BLaER1 treated with 17β-estradiol and CSF1 and Interleukin-3, amounts not matched to agents 10 nM and 100 nM (cell line): ENCODE results near the gene MRPL33.
"Not testable (repeated sequence)": the region's sequence is repeated elsewhere in the genome, so short reads cannot be mapped to it uniquely, and the experiment has no call there.

Source experiments
- H3K27ac ChIP-seq, 11 experiments: shearing (Covaris generic); formaldehyde crosslinking; 2 replicates each; pipeline ENCODE4 v1.8.1; 2022
- H3K27me3 ChIP-seq, 11 experiments: shearing (Covaris generic); formaldehyde crosslinking; 2 replicates each; pipeline ENCODE4 v1.8.1; 2022
- H3K36me3 ChIP-seq, 11 experiments: shearing (Covaris generic); formaldehyde crosslinking; 2 replicates each; pipeline ENCODE4 v1.8.1; 2022
- H3K4me1 ChIP-seq, 10 experiments: shearing (Covaris generic); formaldehyde crosslinking; 2 replicates each; pipeline ENCODE4 v1.8.1; 2022
- H3K4me2 ChIP-seq, 11 experiments: shearing (Covaris generic); formaldehyde crosslinking; 2 replicates each; pipeline ENCODE4 v1.8.1; 2022
- H3K4me3 ChIP-seq, 10 experiments: shearing (Covaris generic); formaldehyde crosslinking; 2 replicates each; pipeline ENCODE4 v1.8.1; 2022
- H3K9ac ChIP-seq, 11 experiments: shearing (Covaris generic); formaldehyde crosslinking; 2 replicates each; pipeline ENCODE4 v1.8.1; 2022
- H3K9me3 ChIP-seq, 11 experiments: shearing (Covaris generic); formaldehyde crosslinking; replicated peaks in 1 of 11; 2 replicates each; pipeline ENCODE4 v1.8.1; 2022
- H4K20me1 ChIP-seq, 11 experiments: shearing (Covaris generic); formaldehyde crosslinking; 2 replicates each; pipeline ENCODE4 v1.8.1; 2022
- Cebpa-rat ChIP-seq, 11 experiments: shearing (Covaris generic); IDR thresholded peaks; 2 replicates each; pipeline ENCODE4 v1.8.1; 2022

The MRPL33 gene

GRCh38 chr2:27763907-27764267 is 7.6 kb upstream of the MRPL33 start:
- Histone ChIP-seq H3K27me3 (no peaks in the 10 kb centered on the region; a peak in 1 of 22 replicates), H3K9me3 (no peaks in the 10 kb centered on the region), H3K9ac (no peak overlapping the region), H3K27ac (peak overlapping the region in 2 of 11 experiments; percentile 1 to 10; a peak in 2 of 22 replicates), H3K36me3 (no peaks in the 10 kb centered on the region), H3K4me2 (peak overlapping the region in 4 of 11 experiments; percentile 43 to 60 (median 46); a peak in 7 of 22 replicates), H3K4me3 (no peak overlapping the region), H3K4me1 (peaks cover 0 to 50% (median 4%) of the 10 kb centered on the region in 10 experiments; a peak in 9 of 20 replicates), H4K20me1 (no peaks in the 10 kb centered on the region)
- TF ChIP-seq Cebpa-rat (IDR thresholded peaks at IDR 0.05), result no peak

DNA sequence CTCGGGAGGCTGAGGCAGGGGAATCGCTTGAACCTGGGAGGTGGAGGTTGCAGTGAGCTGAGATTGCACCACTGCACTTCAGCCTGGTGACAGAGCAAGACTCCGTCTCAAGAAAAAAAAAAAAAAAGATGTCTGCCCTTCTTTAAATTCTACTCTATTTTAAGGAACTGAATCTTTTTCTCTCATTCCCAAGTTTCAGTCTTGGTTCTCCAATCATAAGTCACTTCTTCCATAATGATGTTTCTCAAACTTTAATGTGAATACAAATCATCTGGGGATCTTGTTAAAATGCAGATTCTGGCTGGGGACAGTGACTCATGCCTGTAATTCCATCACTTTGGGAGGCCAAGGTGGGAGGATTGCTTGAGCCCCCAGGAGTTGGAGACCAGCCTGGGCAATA is 7.0 kb upstream of the MRPL33 start:
- peaks cover 0 to 50% (median 4%) of the 10 kb centered on the region in 10 experiments; a peak in 9 of 20 replicates for H3K4me1 ChIP-seq
- H3K9me3 ChIP-seq, H3K27me3 ChIP-seq, H3K36me3 ChIP-seq, H4K20me1 ChIP-seq, H3K9ac ChIP-seq, H3K4me3 ChIP-seq: not testable (repeated sequence)
- H3K27ac ChIP-seq, result peak overlapping the region in 1 of 11 experiments; percentile 10; a peak in 1 of 22 replicates
- H3K4me2 ChIP-seq, result peak overlapping the region in 4 of 11 experiments; percentile 43 to 60 (median 46); a peak in 7 of 22 replicates

GRCh38 chr2:27765621-27766286 is 5.8 kb upstream of the MRPL33 start:
- Histone ChIP-seq H3K4me2 (peak overlapping the region in 3 of 11 experiments; percentile 4 to 14 (median 10); a peak in 2 of 22 replicates), H3K27me3 (no peaks in the 10 kb centered on the region; a peak in 1 of 22 replicates), H3K4me1 (peaks cover 0 to 43% (median under 1%) of the 10 kb centered on the region in 10 experiments; a peak in 9 of 20 replicates), H3K36me3 (no peaks in the 10 kb centered on the region), H3K27ac (no peak overlapping the region; a peak in 1 of 22 replicates), H4K20me1 (no peaks in the 10 kb centered on the region), H3K9ac (no peak overlapping the region), H3K4me3 (no peak overlapping the region), H3K9me3 (peaks cover 0 to 3% (median 0%) of the 10 kb centered on the region in 11 experiments; a peak in 1 of 22 replicates)
- TF ChIP-seq Cebpa-rat (IDR thresholded peaks at IDR 0.05), result no peak

GRCh38 chr2:27766287-27766661 is 5.2 kb upstream of the MRPL33 start:
- Histone ChIP-seq H3K4me3 (no peak overlapping the region), H3K4me2 (peak overlapping the region in 2 of 11 experiments; percentile 10 to 14; a peak in 1 of 22 replicates), H3K36me3 (no peaks in the 10 kb centered on the region), H3K9me3 (peaks cover 0 to 6% (median 0%) of the 10 kb centered on the region in 11 experiments; a peak in 2 of 22 replicates), H3K4me1 (peaks cover 0 to 42% (median 4%) of the 10 kb centered on the region in 10 experiments; a peak in 12 of 20 replicates), H4K20me1 (no peaks in the 10 kb centered on the region), H3K27ac (no peak overlapping the region; a peak in 1 of 22 replicates), H3K9ac (no peak overlapping the region), H3K27me3 (no peaks in the 10 kb centered on the region; a peak in 1 of 22 replicates)
- TF ChIP-seq Cebpa-rat (IDR thresholded peaks at IDR 0.05), result no peak

- Histone ChIP-seq H3K27ac (peak overlapping the region; percentile 75 to 91 (median 84); a peak in 21 of 22 replicates), H3K36me3 (peaks cover 6 to 30% (median 22%) of the 10 kb centered on the region in 11 experiments; a peak in 20 of 22 replicates), H3K9me3 (peaks cover 0 to 7% (median 0%) of the 10 kb centered on the region in 11 experiments; a peak in 2 of 22 replicates), H3K9ac (peak overlapping the region; percentile 78 to 90 (median 84); a peak in 21 of 22 replicates), H4K20me1 (no peaks in the 10 kb centered on the region), H3K4me1 (peaks cover 23 to 50% (median 30%) of the 10 kb centered on the region in 10 experiments), H3K4me3 (peak overlapping the region; percentile 72 to 87 (median 80)), H3K27me3 (no peaks in the 10 kb centered on the region), H3K4me2 (peak overlapping the region; percentile 70 to 94 (median 85))
- no peak for TF ChIP-seq Cebpa-rat (IDR thresholded peaks at IDR 0.05)
Observed at GRCh38 chr2:27771202-27771547, 344 bp upstream of the MRPL33 start.

DNA sequence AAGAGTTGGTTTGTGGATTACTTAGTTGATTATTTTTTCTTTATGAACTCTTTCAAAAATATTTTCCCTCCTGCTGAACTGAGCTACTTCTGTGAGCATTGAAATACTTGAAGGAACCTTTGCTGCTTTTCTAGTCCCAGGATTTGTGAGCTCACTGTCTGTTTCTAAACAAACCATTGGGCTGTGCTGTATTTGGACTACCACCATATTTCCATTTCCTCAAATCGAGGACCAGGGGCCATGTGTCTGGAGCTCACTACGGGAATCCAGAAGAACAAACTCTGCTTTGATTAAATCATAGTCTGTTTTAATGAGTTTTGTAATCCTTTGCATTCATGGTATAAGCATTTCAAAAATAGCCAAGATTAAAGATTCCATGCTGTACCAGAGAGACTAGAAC is 1.3 kb downstream of the MRPL33 start:
- peaks cover 0 to 7% (median 0%) of the 10 kb centered on the region in 11 experiments; a peak in 2 of 22 replicates for H3K9me3 ChIP-seq
- no peaks in the 10 kb centered on the region for H3K27me3 ChIP-seq
- TF ChIP-seq Cebpa-rat (IDR thresholded peaks at IDR 0.05), result no peak
- H3K36me3 ChIP-seq, result peaks cover 15 to 43% (median 37%) of the 10 kb centered on the region in 11 experiments; a peak in 20 of 22 replicates
- H4K20me1 ChIP-seq, result no peaks in the 10 kb centered on the region
- peaks cover 23 to 63% (median 33%) of the 10 kb centered on the region in 10 experiments for H3K4me1 ChIP-seq
- H3K4me2 ChIP-seq, result peak overlapping the region; percentile 70 to 94 (median 85)
- peak overlapping the region; percentile 78 to 90 (median 84); a peak in 16 of 22 replicates for H3K9ac ChIP-seq
- H3K27ac ChIP-seq, result peak overlapping the region in 10 of 11 experiments; percentile 80 to 91 (median 86); a peak in 21 of 22 replicates
- peak overlapping the region; percentile 72 to 87 (median 80) for H3K4me3 ChIP-seq

- H3K4me2 ChIP-seq, result peak overlapping the region; percentile 70 to 94 (median 85)
- H3K36me3 ChIP-seq, result peaks cover 21 to 53% (median 48%) of the 10 kb centered on the region in 11 experiments; a peak in 21 of 22 replicates
- H3K27ac ChIP-seq, result peak overlapping the region; percentile 1 to 91 (median 84); a peak in 16 of 22 replicates
- peaks cover 0 to 7% (median 0%) of the 10 kb centered on the region in 11 experiments; a peak in 2 of 22 replicates for H3K9me3 ChIP-seq
- H3K4me1 ChIP-seq, result peaks cover 23 to 71% (median 37%) of the 10 kb centered on the region in 10 experiments
- H4K20me1 ChIP-seq, result peaks cover 0 to 9% (median 0%) of the 10 kb centered on the region in 11 experiments; a peak in 3 of 22 replicates
- no peaks in the 10 kb centered on the region for H3K27me3 ChIP-seq
- H3K4me3 ChIP-seq, result peak overlapping the region in 9 of 10 experiments; percentile 72 to 87 (median 78); a peak in 17 of 20 replicates
- TF ChIP-seq Cebpa-rat (IDR thresholded peaks at IDR 0.05), result no peak
- H3K9ac ChIP-seq, result peak overlapping the region in 10 of 11 experiments; percentile 24 to 90 (median 84); a peak in 18 of 22 replicates
Observed at GRCh38 chr2:27773959-27774358, 2.4 kb downstream of the MRPL33 start.

- no peak for TF ChIP-seq Cebpa-rat (IDR thresholded peaks at IDR 0.05)
- Histone ChIP-seq H3K4me2 (peak overlapping the region in 4 of 11 experiments; percentile 19 to 91 (median 62); a peak in 7 of 22 replicates), H3K27ac (no peak overlapping the region), H3K4me1 (peaks cover 23 to 74% (median 35%) of the 10 kb centered on the region in 10 experiments), H3K4me3 (no peak overlapping the region; a peak in 1 of 20 replicates), H3K9me3 (peaks cover 0 to 4% (median 0%) of the 10 kb centered on the region in 11 experiments; a peak in 1 of 22 replicates), H3K9ac (no peak overlapping the region), H3K36me3 (peaks cover 35 to 74% (median 68%) of the 10 kb centered on the region in 11 experiments), H3K27me3 (no peaks in the 10 kb centered on the region), H4K20me1 (peaks cover 0 to 12% (median 0%) of the 10 kb centered on the region in 11 experiments; a peak in 3 of 22 replicates)
Observed at GRCh38 chr2:27776097-27776496, 4.6 kb downstream of the MRPL33 start.

DNA sequence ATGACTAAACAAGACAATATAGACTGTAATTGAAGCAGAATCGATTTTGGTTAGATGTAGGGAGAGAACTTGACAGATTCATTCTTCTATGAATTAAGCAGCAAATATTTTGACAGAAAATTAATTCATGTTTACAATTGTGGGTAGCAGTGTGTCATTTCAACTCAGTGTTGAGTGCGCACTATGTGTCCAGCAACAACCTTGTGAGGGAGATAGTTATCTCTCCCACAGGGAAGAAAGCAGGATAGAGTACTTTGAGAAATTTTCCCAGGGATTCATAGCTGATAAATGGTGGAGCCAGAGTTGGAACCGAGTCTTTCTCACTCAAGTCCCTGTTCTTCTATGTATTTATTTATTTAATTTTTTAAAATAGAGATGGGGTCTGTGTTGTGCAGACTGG is 5.2 kb downstream of the MRPL33 start:
- H3K9me3 ChIP-seq, result no peaks in the 10 kb centered on the region
- H3K4me2 ChIP-seq, result peak overlapping the region in 4 of 11 experiments; percentile 5 to 91 (median 72); a peak in 7 of 22 replicates
- H3K27me3 ChIP-seq, result no peaks in the 10 kb centered on the region
- H4K20me1 ChIP-seq, result peaks cover 0 to 12% (median 0%) of the 10 kb centered on the region in 11 experiments; a peak in 3 of 22 replicates
- no peak overlapping the region for H3K27ac ChIP-seq
- H3K4me1 ChIP-seq, result peaks cover 23 to 72% (median 33%) of the 10 kb centered on the region in 10 experiments
- H3K36me3 ChIP-seq, result peaks cover 35 to 80% (median 72%) of the 10 kb centered on the region in 11 experiments
- H3K4me3 ChIP-seq, result no peak overlapping the region; a peak in 1 of 20 replicates
- no peak for TF ChIP-seq Cebpa-rat (IDR thresholded peaks at IDR 0.05)
- no peak overlapping the region for H3K9ac ChIP-seq
